Immature natural killer cell (primary cell): Measurements from ENCODE around the gene PIK3CA. TPM values are rescaled to one million over a fixed set of nuclear protein-coding genes. Genes with fewer than 3 reads are reported as not detected.
A peak's percentile ranks its signal among the peaks of the same experiment; 100 is the strongest.

Experiments
- DNase-seq, 3 donors: peaks; one replicate each; pipeline ENCODE4 v3.0.0; 2022; ENCODE audit warnings: mixed read lengths in 1 of 3
- H3K27ac Mint-ChIP-seq, 6 donors: one replicate each; pipeline ENCODE4 v1.8.0; 2020; ENCODE audit warnings: mixed read lengths in 6 of 6, mild to moderate bottlenecking in 5 of 6, inconsistent platforms in 4 of 6, moderate library complexity in 3 of 6
- H3K27me3 Mint-ChIP-seq, 3 donors: one replicate each; pipeline ENCODE4 v1.8.0; 2020 to 2021; ENCODE audit warnings: low read depth in 3 of 3, mild to moderate bottlenecking in 3 of 3, mixed read lengths in 3 of 3, moderate library complexity in 3 of 3, inconsistent platforms in 1 of 3
- H3K36me3 Mint-ChIP-seq, 3 donors: one replicate each; pipeline ENCODE4 v1.8.0; 2020; ENCODE audit warnings: mixed read lengths in 3 of 3, inconsistent platforms in 2 of 3, mild to moderate bottlenecking in 2 of 3
- H3K4me1 Mint-ChIP-seq, 2 donors: one replicate each; pipeline ENCODE4 v1.8.0; 2020; ENCODE audit warnings: inconsistent platforms in 2 of 2, mild to moderate bottlenecking in 2 of 2, mixed read lengths in 2 of 2, moderate library complexity in 1 of 2
- H3K4me3 Mint-ChIP-seq, 5 donors: one replicate each; pipeline ENCODE4 v1.8.0; 2020; ENCODE audit warnings: mild to moderate bottlenecking in 5 of 5, mixed read lengths in 5 of 5, inconsistent platforms in 3 of 5, moderate library complexity in 3 of 5
- H3K9me3 Mint-ChIP-seq, 6 donors: one replicate each; pipeline ENCODE4 v1.8.0; 2020; ENCODE audit warnings: mild to moderate bottlenecking in 6 of 6, mixed read lengths in 6 of 6, inconsistent platforms in 4 of 6, moderate library complexity in 3 of 6
- polyA plus RNA-seq, 3 donors: library from polyadenylated mRNA; unstranded; fragments of 300-500 nt; fragmentation: Illumina TruSeq; gene quantifications; one replicate each; pipeline ENCODE4 v1.2.3, GENCODE V29; 2021

PIK3CA gene
- polyA plus RNA-seq, 3 donors from 2014 or later: 10.4 to 20.8 (median 17.2) TPM

DNA sequence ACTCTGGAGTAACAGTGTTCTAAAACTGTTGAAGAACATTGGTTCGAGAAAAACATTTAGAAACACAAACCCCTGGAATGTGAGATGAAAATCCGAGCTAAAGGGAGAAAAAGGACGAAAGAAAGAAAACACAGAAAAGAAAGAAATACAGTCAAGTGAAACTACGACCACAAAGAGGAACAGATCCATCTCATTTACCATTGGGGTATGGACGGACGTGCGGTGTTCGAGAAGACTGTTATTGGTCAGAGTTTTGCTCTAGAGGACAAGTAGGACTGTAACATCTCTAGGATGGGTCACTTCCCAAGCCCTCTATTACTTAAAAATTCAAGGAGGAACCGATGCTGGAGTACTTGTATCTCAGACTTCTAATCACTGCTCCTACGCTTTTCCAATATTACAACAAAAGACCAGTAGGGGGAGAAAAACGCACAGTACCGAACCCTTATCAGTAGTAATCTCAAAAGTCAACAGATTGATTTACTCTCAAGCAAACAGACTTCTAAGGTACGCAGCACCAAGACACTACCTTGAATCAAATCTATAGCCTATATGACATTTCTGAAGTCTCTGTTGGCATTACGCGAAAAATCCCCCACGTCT, 1.1 kb upstream of the PIK3CA start:
- H3K36me3 Mint-ChIP-seq: peaks cover 0 to 4% (median 0%) of the 10 kb centered on the region in 3 donors
- peak; percentile 66 to 68 (median 67) for DNase-seq

DNA sequence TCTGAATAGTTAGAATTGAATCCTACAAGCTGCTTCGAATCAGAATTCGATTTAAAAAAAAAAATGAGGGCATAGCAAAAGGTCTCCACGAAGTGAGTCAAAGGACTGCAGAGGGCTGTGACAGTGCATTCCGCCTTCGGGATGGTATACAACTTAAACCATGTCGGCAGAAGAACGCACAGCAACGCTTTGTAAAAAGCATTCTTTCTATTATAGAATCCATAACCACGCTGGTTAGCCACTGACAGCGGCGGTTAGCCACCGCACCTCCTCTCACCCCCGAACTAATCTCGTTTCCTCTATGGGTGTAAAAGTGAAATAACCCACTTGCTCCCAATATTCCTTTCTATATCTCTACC, 664 bp upstream of the PIK3CA start:
- H3K27ac Mint-ChIP-seq: no peak overlapping the region
- peaks cover 0 to under 1% (median 0%) of the 10 kb centered on the region in 3 donors for H3K36me3 Mint-ChIP-seq
- no peak overlapping the region for H3K4me3 Mint-ChIP-seq
- peaks cover 2 to 19% (median 9%) of the 10 kb centered on the region in 3 donors for H3K27me3 Mint-ChIP-seq
- H3K9me3 Mint-ChIP-seq: no peaks in the 10 kb centered on the region
- no peak for DNase-seq
- H3K4me1 Mint-ChIP-seq: peaks cover 30 to 36% of the 10 kb centered on the region in 2 donors

More for the DNA sequence above, 1.1 kb upstream of the PIK3CA start:
- H3K4me1 Mint-ChIP-seq: peaks cover 29 to 31% of the 10 kb centered on the region in 2 donors
- H3K27me3 Mint-ChIP-seq: peaks cover 2 to 24% (median 11%) of the 10 kb centered on the region in 3 donors
- no peaks in the 10 kb centered on the region for H3K9me3 Mint-ChIP-seq
- H3K27ac Mint-ChIP-seq: no peak overlapping the region
- H3K4me3 Mint-ChIP-seq: no peak overlapping the region

DNA sequence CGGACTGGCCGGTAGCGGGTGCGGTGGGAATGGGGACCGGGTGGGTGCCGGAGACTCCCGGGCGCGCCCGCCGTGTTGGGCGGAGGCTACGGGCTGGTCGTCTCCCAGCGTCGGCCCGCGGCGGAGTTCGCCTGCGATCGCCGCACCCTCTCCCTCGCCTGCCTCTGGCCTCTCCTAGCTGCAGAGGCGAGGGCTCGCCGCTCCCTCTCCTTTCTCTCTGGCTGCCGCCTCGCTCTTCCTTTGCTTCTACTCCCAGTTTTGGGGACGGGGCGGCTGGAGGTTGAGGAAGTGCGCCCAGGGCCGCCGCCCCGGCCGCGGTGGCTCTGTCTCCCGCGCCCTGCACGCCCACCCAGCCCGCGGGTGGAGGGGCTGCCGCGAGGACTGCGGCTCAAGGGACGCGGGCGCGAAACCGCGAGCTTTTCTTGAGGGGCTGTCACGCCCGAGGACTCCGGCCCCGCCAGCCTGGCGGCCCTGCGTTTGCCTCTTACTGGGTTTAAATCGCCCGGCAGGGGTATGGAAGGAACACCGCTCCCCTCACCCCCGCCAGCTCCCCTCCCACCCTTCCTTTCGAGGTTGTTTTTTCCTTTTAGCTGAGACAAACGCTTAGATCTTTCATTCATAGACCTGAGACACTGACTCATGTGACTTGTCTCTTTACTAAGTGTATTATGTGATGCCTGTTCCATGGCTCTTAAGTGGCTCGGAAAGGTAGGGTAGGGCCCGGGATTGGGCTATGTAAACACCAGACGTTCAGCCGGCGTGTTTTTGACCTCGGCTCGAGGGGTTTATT, 654 bp downstream of the PIK3CA start:
- Mint-ChIP-seq H3K4me1 (peaks cover 32 to 38% of the 10 kb centered on the region in 2 donors), H3K27ac (peak overlapping the region in 5 of 6 donors; percentile 90 to 95 (median 92)), H3K9me3 (no peaks in the 10 kb centered on the region), H3K36me3 (no peaks in the 10 kb centered on the region), H3K4me3 (peak overlapping the region; percentile 92 to 98 (median 96)), H3K27me3 (peaks cover 1 to 12% (median 2%) of the 10 kb centered on the region in 3 donors)
- DNase-seq: peak in 2 of 3 donors; percentile 27 to 48

DNA sequence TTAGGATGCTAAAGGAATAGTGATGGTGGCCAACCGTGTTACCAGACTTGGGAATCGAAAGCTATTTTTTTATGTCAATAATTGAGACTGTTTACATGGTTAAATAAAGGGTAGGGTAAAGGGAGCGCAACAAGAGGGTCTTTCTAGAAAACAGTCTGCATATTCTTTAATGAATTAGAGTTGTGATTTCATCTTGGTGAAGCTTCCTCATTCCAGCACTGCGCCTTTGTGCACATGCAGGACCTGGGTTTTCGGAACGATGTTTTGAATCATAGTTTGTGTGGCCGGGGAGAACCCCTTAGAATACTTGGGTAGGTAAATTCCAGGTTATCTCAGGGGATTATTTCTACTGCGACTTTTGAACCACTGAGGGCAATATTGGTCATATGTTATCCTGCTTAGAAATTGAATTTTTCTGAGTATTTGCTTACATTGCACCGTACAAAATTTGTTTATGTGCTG, 1.3 kb downstream of the PIK3CA start:
- no peaks in the 10 kb centered on the region for H3K36me3 Mint-ChIP-seq

DNA sequence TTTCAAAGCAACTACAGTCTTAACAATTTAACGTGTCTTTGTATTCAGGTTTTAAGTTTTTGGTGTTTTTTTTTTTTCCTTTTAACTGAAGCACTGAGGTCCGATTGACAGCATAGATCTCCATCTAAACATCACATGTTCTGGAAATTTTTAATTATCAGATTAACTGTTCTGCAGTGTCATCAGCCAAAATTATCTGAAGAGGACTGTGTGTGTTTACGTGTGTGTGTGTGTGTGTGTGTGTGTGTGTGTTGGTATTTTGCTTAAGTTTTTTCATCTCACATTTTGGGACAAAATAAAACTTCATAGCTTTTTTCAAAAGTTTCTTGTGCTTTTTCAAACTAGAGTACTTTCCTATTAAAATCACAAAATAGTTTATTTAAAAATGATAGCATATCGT, 1.8 kb downstream of the PIK3CA start:
- Mint-ChIP-seq H3K4me3 (peak overlapping the region; percentile 92 to 98 (median 96)), H3K4me1 (peaks cover 32 to 38% of the 10 kb centered on the region in 2 donors), H3K27ac (peak overlapping the region in 4 of 6 donors; percentile 91 to 95 (median 94)), H3K9me3 (no peaks in the 10 kb centered on the region), H3K36me3 (no peaks in the 10 kb centered on the region), H3K27me3 (peaks cover 0 to 10% (median 2%) of the 10 kb centered on the region in 3 donors)
- DNase-seq: no peak

More for the DNA sequence above, 1.3 kb downstream of the PIK3CA start:
- Mint-ChIP-seq H3K9me3 (no peaks in the 10 kb centered on the region), H3K27ac (peak overlapping the region in 5 of 6 donors; percentile 90 to 95 (median 92)), H3K4me3 (peak overlapping the region; percentile 92 to 98 (median 96)), H3K27me3 (peaks cover 0 to 10% (median 2%) of the 10 kb centered on the region in 3 donors), H3K4me1 (peaks cover 32 to 38% of the 10 kb centered on the region in 2 donors)
- DNase-seq: peak in 2 of 3 donors; percentile 15 to 20

DNA sequence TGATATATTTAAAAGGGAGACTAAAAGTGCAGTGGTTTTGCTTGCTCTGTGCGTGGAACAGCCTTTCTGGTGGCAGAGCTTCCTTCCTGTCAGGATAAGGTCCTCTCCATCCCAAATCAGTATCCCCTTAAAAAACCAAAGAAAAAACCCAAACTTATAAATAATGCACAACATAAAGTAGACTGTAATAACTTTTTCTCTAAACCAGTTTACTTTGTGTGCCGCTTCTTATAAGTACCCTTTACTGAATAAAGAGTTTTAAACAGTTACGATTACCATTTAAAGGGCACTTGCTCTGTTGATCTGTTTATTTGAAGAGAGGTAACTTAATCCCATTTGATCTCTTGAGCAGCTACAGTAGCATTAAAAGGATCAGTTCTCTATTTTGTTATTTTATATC, 2.5 kb downstream of the PIK3CA start:
- H3K4me1 Mint-ChIP-seq: peaks cover 32 to 38% of the 10 kb centered on the region in 2 donors
- no peak for DNase-seq
- no peaks in the 10 kb centered on the region for H3K36me3 Mint-ChIP-seq
- H3K27me3 Mint-ChIP-seq: peaks cover 0 to 10% (median 2%) of the 10 kb centered on the region in 3 donors
- no peak overlapping the region for H3K27ac Mint-ChIP-seq
- H3K4me3 Mint-ChIP-seq: peak overlapping the region in 4 of 5 donors; percentile 6 to 30 (median 23)
- H3K9me3 Mint-ChIP-seq: no peaks in the 10 kb centered on the region

DNA sequence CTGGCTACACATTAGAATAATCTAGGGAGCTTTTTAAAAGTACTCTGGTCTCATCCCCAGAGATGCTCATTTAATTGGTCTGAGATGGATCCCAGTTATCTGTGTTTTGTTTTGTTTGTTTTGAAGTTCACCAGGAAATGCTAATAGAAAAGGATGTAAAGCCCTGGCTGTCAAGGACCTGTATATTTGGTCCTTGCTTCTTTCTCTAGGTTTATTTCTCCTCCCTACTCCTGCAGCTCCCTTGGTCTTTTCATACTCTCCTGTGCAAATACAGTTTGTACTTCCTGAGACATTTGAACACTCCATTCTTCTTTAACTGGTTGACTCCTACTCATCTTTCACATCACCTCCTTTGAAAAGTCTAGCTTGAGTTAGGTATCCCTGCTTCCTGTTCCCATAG, 3.3 kb downstream of the PIK3CA start:
- peaks cover 36 to 46% of the 10 kb centered on the region in 2 donors for H3K4me1 Mint-ChIP-seq
- H3K4me3 Mint-ChIP-seq: peak overlapping the region in 1 of 5 donors; percentile 2

DNA sequence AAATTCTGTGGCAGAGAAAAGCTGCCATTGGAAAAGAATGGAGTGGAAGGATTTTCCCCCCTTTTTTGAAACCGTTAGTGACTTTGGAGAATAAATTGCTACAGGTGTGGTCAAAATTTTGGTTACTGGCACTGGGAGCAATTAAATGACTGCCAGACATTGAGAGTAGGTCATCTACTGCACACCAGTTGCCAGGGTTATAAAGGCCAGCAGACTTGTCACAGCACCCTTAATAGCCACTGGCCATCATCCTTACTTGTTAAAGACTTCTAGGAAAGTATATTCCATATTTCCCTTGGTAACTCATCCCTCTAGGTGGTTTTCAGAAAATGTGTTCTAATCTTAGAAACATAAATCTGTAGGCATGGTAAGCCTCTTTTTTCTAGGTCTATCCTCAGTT, 8.0 kb downstream of the PIK3CA start:
- peaks cover 29 to 70% of the 10 kb centered on the region in 2 donors for H3K4me1 Mint-ChIP-seq

More for the DNA sequence above, 3.3 kb downstream of the PIK3CA start:
- no peak for DNase-seq
- H3K36me3 Mint-ChIP-seq: no peaks in the 10 kb centered on the region
- H3K27me3 Mint-ChIP-seq: peaks cover 0 to 10% (median 2%) of the 10 kb centered on the region in 3 donors
- H3K27ac Mint-ChIP-seq: peak overlapping the region in 1 of 6 donors; percentile 8
- H3K9me3 Mint-ChIP-seq: no peaks in the 10 kb centered on the region

DNA sequence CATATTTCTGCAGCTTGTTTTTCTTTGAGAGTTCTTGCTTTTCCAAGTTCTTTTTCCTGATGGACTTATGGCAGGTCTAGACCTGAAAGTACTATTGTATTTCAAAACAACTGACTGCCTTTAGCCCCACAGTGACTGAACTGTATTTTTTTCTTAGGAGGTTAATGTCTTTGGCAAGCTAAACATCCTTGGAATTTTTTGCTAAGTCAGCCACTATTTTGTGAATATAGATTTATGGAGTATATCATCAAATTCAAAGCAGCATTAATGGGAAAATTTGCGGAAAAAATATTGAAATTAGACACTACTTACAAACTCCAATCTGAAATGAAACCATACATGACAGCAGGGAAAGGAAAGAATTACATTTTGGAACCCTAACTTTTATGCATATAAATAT, 8.6 kb downstream of the PIK3CA start:
- Mint-ChIP-seq H3K4me3 (no peak overlapping the region), H3K27me3 (peaks cover 0 to 2% (median 0%) of the 10 kb centered on the region in 3 donors), H3K4me1 (peaks cover 29 to 67% of the 10 kb centered on the region in 2 donors), H3K9me3 (no peaks in the 10 kb centered on the region), H3K36me3 (no peaks in the 10 kb centered on the region), H3K27ac (no peak overlapping the region)
- DNase-seq: no peak

More for the DNA sequence above, 8.0 kb downstream of the PIK3CA start:
- Mint-ChIP-seq H3K9me3 (no peaks in the 10 kb centered on the region), H3K27me3 (peaks cover 0 to 1% (median 0%) of the 10 kb centered on the region in 3 donors), H3K36me3 (no peaks in the 10 kb centered on the region), H3K27ac (no peak overlapping the region), H3K4me3 (no peak overlapping the region)
- no peak for DNase-seq

DNA sequence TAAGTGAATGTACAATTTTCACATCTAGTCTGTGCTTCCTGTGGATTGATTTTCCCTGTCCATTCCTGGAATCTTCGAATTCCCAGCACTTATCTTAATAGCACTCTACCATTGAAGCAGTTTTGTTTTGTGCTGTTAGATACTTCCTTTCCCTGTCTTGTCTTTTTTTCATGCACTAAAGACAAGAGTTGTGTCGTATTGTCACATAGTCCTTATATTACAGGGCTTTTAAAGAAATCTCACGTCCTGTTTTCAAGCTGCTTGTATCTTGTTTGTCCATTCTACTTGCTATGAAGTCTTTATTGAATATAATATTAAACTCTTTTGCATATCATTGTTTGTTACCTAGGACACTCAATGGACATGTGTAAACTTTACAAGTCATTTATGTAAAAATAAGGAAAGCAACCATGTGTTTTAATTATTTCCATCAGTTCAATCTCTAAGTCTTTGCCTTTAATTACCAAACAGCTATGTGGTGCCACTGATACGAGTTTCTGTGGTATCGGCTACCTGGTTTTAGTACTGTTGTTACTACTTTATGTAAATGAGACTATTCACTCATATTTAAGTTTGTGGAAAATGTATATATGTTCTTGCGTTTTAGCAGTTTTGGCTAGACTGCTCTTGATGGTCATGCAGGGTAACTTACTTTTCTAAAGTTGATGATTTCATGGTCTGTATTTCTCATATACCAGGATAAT, 10.3 kb downstream of the PIK3CA start:
- DNase-seq: no peak
- no peaks in the 10 kb centered on the region for H3K9me3 Mint-ChIP-seq
- H3K4me1 Mint-ChIP-seq: peaks cover 29 to 72% of the 10 kb centered on the region in 2 donors

DNA sequence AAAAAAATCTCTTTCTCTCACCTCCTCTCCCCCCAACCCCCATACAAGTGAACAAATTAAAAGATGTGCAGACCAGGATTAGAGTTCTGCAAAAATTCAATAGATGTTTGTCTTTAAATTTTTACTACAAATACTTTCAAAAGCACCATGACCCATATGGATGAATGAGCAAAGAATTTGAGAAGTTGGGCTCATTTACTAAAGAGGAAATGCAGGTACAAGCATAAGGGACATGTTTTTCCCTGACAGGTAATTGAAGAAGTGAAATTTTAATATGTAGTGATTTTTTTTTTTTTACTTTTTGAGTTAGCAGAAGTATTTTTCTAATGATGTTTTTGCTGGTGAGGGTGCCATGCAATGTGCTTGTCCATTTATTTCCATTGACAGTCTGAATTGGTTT, 15.3 kb downstream of the PIK3CA start:
- Mint-ChIP-seq H3K36me3 (no peaks in the 10 kb centered on the region), H3K9me3 (no peaks in the 10 kb centered on the region), H3K27ac (peak overlapping the region in 1 of 6 donors; percentile 7), H3K27me3 (peaks cover 0 to 2% (median 2%) of the 10 kb centered on the region in 3 donors), H3K4me1 (peaks cover 36 to 87% of the 10 kb centered on the region in 2 donors), H3K4me3 (no peak overlapping the region)
- no peak for DNase-seq

More for the DNA sequence above, 10.3 kb downstream of the PIK3CA start:
- no peak overlapping the region for H3K27ac Mint-ChIP-seq
- no peak overlapping the region for H3K4me3 Mint-ChIP-seq
- peaks cover 0 to 2% (median 0%) of the 10 kb centered on the region in 3 donors for H3K27me3 Mint-ChIP-seq
- no peaks in the 10 kb centered on the region for H3K36me3 Mint-ChIP-seq

DNA sequence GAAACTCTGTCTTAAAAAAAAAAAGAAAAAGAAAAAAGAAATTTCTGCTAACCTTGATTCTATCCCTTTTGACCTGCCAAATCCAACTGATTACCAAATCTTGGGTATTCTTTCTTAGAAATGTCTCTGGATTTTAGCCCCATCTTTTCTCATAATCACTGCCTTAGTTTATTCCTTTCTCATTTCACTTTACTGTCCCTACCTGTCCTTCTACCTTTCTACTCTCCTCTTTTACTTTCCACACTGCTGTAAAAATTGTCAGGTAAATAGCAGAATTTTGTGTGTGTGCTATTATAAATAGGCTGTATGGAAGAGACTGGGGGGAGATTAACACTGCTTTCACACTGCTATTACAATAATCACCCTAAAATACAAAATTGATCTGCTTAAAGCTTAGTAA, 16.7 kb downstream of the PIK3CA start:
- Mint-ChIP-seq H3K9me3 (no peaks in the 10 kb centered on the region), H3K27me3 (peaks cover 0 to 2% (median 2%) of the 10 kb centered on the region in 3 donors), H3K4me3 (no peak overlapping the region), H3K36me3 (no peaks in the 10 kb centered on the region), H3K27ac (peak overlapping the region in 1 of 6 donors; percentile 2), H3K4me1 (peaks cover 36 to 87% of the 10 kb centered on the region in 2 donors)
- DNase-seq: no peak

DNA sequence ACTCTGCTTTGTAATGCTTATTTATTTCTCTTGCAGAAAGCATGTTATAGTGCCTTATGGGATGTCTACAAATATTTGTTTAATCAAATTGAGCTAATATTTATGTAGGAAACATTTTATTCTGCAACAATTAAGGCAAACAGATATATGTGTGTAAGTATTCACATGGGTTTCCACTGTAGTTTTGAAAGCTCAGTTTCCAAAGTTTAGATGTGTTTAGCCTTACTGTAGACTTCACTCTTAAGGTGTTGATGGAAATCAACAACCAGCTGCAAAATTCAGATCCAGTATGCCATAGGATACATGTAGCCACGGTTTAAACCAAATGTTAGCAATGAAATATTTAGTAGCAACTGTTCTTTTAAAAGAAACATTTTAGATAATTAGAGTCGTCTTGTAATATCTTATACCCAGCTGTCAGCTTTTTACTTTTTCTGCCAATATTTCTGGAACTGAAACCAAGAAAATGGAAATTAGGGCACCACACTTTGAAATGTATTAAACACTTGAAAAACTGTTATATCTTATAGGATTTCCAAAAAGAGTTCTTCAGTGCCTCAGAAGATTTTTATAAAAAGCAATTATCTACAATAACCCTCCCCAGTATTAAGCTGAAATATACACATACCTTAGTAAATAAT, 18.5 kb downstream of the PIK3CA start:
- Mint-ChIP-seq H3K36me3 (no peaks in the 10 kb centered on the region), H3K4me1 (peaks cover 27 to 87% of the 10 kb centered on the region in 2 donors), H3K4me3 (no peak overlapping the region), H3K9me3 (peaks cover 0 to 3% (median 0%) of the 10 kb centered on the region in 6 donors), H3K27me3 (peaks cover 0 to 2% (median 0%) of the 10 kb centered on the region in 3 donors), H3K27ac (no peak overlapping the region)
- no peak for DNase-seq
